Measurements from ENCODE around the gene MRPS22. TPM values are rescaled to one million over a fixed set of nuclear protein-coding genes. Genes with fewer than 3 reads are reported as not detected.
A peak's percentile ranks its signal among the peaks of the same experiment; 100 is the strongest.

The MRPS22 gene
- 64.7 TPM for total RNA-seq
- polyA plus RNA-seq (ENCODE audit: insufficient read depth in 1 of 8, insufficient read length in 8 of 8, low replicate concordance in 1 of 8): 10 to 100 TPM; 43.3 to 50.8 (median 47.8) TPM
- long read RNA-seq, donor 1, transcript MRPS22-201 (8 exons, 1,120 nt): major isoform, 9 of 13 reads
- long read RNA-seq, donor 1, partial matches to known transcripts: 0 of 13 reads
- long read RNA-seq, donor 1, other reads (novel, unspliced or antisense): 0 of 13 reads
- long read RNA-seq, donor 2, partial matches to known transcripts: 0 of 1 reads
- long read RNA-seq, donor 2, other reads (novel, unspliced or antisense): 0 of 1 reads
- long read RNA-seq, donor 3, transcript MRPS22-201 (8 exons, 1,120 nt): major isoform, 19 of 101 reads
- long read RNA-seq, donor 3, partial matches to known transcripts: 70 of 101 reads
- long read RNA-seq, donor 3, other reads (novel, unspliced or antisense): 8 of 101 reads
- long read RNA-seq, donor 4, transcript MRPS22-201 (8 exons, 1,120 nt): major isoform, 13 of 49 reads
- long read RNA-seq, donor 4, partial matches to known transcripts: 31 of 49 reads
- long read RNA-seq, donor 4, other reads (novel, unspliced or antisense): 0 of 49 reads
- long read RNA-seq, donor 5, transcript MRPS22-202 (8 exons, 1,099 nt): minor isoform, 6 of 54 reads
- long read RNA-seq, donor 5, transcript MRPS22-201 (8 exons, 1,120 nt): major isoform, 35 of 54 reads
- long read RNA-seq, donor 5, partial matches to known transcripts: 11 of 54 reads
- long read RNA-seq, donor 5, other reads (novel, unspliced or antisense): 0 of 54 reads
- long read RNA-seq, donor 6, transcript MRPS22-209 (3 exons, 598 nt): minor isoform, 6 of 229 reads
- long read RNA-seq, donor 6, transcript MRPS22-201 (8 exons, 1,120 nt): major isoform, 42 of 229 reads
- long read RNA-seq, donor 6, partial matches to known transcripts: 175 of 229 reads
- long read RNA-seq, donor 6, other reads (novel, unspliced or antisense): 0 of 229 reads
- long read RNA-seq, donor 7, transcript MRPS22-201 (8 exons, 1,120 nt): major isoform, 27 of 183 reads
- long read RNA-seq, donor 7, transcript MRPS22-202 (8 exons, 1,099 nt): minor isoform, 7 of 183 reads
- long read RNA-seq, donor 7, partial matches to known transcripts: 109 of 183 reads
- long read RNA-seq, donor 7, other reads (novel, unspliced or antisense): 35 of 183 reads
- long read RNA-seq, donor 8, transcript MRPS22-201 (8 exons, 1,120 nt): major isoform, 22 of 128 reads
- long read RNA-seq, donor 8, partial matches to known transcripts: 102 of 128 reads
- long read RNA-seq, donor 8, other reads (novel, unspliced or antisense): 0 of 128 reads
- long read RNA-seq, donor 9, transcript MRPS22-201 (8 exons, 1,120 nt): major isoform, 21 of 124 reads
- long read RNA-seq, donor 9, partial matches to known transcripts: 97 of 124 reads
- long read RNA-seq, donor 9, other reads (novel, unspliced or antisense): 0 of 124 reads
- long read RNA-seq, donor 10, transcript MRPS22-201 (8 exons, 1,120 nt): major isoform, 18 of 23 reads
- long read RNA-seq, donor 10, partial matches to known transcripts: 0 of 23 reads
- long read RNA-seq, donor 10, other reads (novel, unspliced or antisense): 0 of 23 reads
- long read RNA-seq, donor 11, transcript MRPS22-201 (8 exons, 1,120 nt): major isoform, 20 of 24 reads
- long read RNA-seq, donor 11, partial matches to known transcripts: 0 of 24 reads
- long read RNA-seq, donor 11, other reads (novel, unspliced or antisense): 0 of 24 reads

GRCh38 chr3:139343895-139344856, at the start of gene MRPS22:
MRPS22 (plus strand) TSS chr3:139344020; CDS start chr3:139344027, 7 bp downstream.
- 0% methylated on average over 32 of the region's 37 CpGs for WGBS (ENCODE audit: insufficient coverage)
- peaks cover 13% of the 10 kb centered on the region for H3K36me3 ChIP-seq (ENCODE audit: control insufficient read depth, insufficient read depth, low read length)

DNA sequence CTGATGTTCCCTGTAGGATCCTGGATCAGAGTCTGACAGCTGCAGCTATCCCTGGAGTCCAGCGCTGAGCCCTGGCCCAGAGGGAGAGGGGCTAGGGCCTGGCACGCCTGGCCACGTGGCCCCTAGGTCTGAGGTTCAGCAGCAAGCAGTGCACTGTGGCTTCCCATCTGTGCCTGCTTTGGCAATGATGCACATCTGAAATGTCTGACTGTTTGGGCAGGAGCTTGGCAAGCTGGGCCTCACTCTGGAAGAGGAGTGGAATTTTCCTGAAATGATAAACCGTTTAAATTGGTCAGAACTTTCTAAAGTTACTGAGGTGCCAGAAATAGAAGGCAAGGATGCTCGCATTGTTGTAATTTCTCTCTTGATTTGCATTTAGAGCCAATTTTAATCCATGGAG, 48.8 kb upstream of the MRPS22 start:
- peaks cover 2% of the 10 kb centered on the region for H3K4me1 ChIP-seq (ENCODE audit: control insufficient read depth, insufficient read depth, low read length)
- H3K27me3 ChIP-seq (ENCODE audit: control insufficient read depth, insufficient read depth, low read length): no peaks in the 10 kb centered on the region
- H3K9me3 ChIP-seq (replicated peaks; ENCODE audit: control insufficient read depth, low read depth, low read length): no peaks in the 10 kb centered on the region
- H3K36me3 ChIP-seq (ENCODE audit: control insufficient read depth, insufficient read depth, low read length): no peaks in the 10 kb centered on the region
- no peak for DNase-seq
- no peak overlapping the region for H3K4me3 ChIP-seq (ENCODE audit: low read length)
- 67% methylated on average over 5 of the region's 5 CpGs for WGBS (ENCODE audit: insufficient coverage)
- no peak overlapping the region for H3K27ac ChIP-seq (ENCODE audit: low read length)

More at GRCh38 chr3:139343895-139344856, at the start of gene MRPS22:
- DNase-seq: peak; percentile 95
- peak within 1 kb of the TSS; percentile 97 for H3K4me3 ChIP-seq (ENCODE audit: low read length)
- H3K27me3 ChIP-seq (ENCODE audit: control insufficient read depth, insufficient read depth, low read length): peaks cover 15% of the 10 kb centered on the region
- peaks cover 9% of the 10 kb centered on the region for H3K4me1 ChIP-seq (ENCODE audit: control insufficient read depth, insufficient read depth, low read length)
- H3K9me3 ChIP-seq (replicated peaks; ENCODE audit: control insufficient read depth, low read depth, low read length): no peaks in the 10 kb centered on the region
- H3K27ac ChIP-seq (ENCODE audit: low read length): peak within 1 kb of the TSS; percentile 91

DNA sequence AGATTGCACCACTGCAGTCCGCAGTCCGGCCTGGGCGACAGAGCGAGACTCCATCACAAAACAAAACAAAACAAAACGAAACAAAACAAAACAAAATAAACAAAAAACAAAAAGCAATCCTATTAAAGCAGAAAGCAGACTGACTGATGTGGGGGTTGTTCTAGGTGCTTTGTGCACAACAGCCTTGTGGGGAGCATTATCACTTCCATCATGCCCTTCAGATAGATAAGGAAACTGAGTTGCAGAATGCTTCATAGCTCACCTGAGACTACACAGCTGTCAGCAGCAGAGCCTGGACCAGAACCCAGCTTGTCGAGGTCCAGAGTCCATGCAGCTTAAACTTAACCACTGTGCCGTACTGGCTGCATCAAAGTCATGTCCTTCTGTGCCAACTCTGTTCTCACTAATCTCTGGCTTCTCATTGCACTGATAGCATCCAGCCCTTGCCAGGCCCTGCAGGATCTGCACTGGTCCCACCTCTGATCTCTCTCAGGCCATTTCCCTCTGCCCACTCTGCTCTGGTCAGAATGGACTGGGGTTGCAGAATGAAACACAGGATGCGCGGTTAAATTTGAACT, 47.6 kb upstream of the MRPS22 start:
- WGBS (ENCODE audit: insufficient coverage): 62% methylated on average over 2 of the region's 9 CpGs
- H3K4me3 ChIP-seq (ENCODE audit: low read length): no peak overlapping the region
- H3K9me3 ChIP-seq (replicated peaks; ENCODE audit: control insufficient read depth, low read depth, low read length): no peaks in the 10 kb centered on the region
- no peaks in the 10 kb centered on the region for H3K27me3 ChIP-seq (ENCODE audit: control insufficient read depth, insufficient read depth, low read length)
- H3K4me1 ChIP-seq (ENCODE audit: control insufficient read depth, insufficient read depth, low read length): peaks cover 2% of the 10 kb centered on the region
- no peak for DNase-seq
- H3K36me3 ChIP-seq (ENCODE audit: control insufficient read depth, insufficient read depth, low read length): no peaks in the 10 kb centered on the region
- H3K27ac ChIP-seq (ENCODE audit: low read length): no peak overlapping the region

DNA sequence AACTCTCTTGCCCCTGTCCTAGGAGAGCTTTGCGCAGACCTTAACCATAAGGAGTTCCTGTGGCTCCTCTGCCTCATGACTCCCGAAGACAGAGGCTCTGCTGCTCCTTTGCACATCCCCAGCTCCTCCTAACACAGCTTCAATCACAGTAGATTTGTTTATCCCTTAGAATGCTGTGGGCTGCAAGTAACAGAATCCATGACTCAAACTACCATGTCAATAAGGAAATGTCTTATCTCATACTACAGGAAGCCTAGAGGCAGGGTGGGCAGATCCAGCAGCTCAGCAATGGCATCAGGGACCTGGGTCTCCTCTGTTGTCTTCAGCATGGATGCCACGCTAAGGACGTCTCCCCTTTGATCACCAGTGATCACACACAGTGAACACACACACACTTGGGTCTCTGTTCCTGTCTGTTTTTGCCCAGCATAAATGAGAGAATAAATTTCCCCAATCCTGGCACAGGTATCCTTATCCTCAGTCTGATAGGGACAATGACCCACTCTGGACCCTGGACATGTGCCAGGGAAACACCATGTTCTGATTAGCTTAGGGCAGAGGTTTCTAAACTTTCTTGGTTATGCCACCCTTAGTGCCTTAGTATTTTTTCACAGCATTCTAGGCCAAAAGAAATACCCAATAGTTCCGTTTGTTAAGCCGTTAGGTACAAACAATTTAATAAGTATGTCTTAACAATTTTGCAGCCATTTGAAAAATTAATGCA, 46.1 kb upstream of the MRPS22 start:
- no peak for DNase-seq
- no peak overlapping the region for H3K27ac ChIP-seq (ENCODE audit: low read length)
- no peaks in the 10 kb centered on the region for H3K9me3 ChIP-seq (replicated peaks; ENCODE audit: control insufficient read depth, low read depth, low read length)
- no peaks in the 10 kb centered on the region for H3K27me3 ChIP-seq (ENCODE audit: control insufficient read depth, insufficient read depth, low read length)
- WGBS (ENCODE audit: insufficient coverage): 86% methylated on average over 3 of the region's 6 CpGs
- no peaks in the 10 kb centered on the region for H3K36me3 ChIP-seq (ENCODE audit: control insufficient read depth, insufficient read depth, low read length)
- peaks cover under 1% of the 10 kb centered on the region for H3K4me1 ChIP-seq (ENCODE audit: control insufficient read depth, insufficient read depth, low read length)
- no peak overlapping the region for H3K4me3 ChIP-seq (ENCODE audit: low read length)

GRCh38 chr3:139299261-139300132, 44.3 kb upstream of the MRPS22 start:
- Histone ChIP-seq H3K27ac (ENCODE audit: low read length) (no peak overlapping the region), H3K27me3 (ENCODE audit: control insufficient read depth, insufficient read depth, low read length) (no peaks in the 10 kb centered on the region), H3K9me3 (replicated peaks; ENCODE audit: control insufficient read depth, low read depth, low read length) (no peaks in the 10 kb centered on the region), H3K36me3 (ENCODE audit: control insufficient read depth, insufficient read depth, low read length) (no peaks in the 10 kb centered on the region), H3K4me3 (ENCODE audit: low read length) (no peak overlapping the region), H3K4me1 (ENCODE audit: control insufficient read depth, insufficient read depth, low read length) (no peaks in the 10 kb centered on the region)
- 76% methylated on average over 12 of the region's 14 CpGs for WGBS (ENCODE audit: insufficient coverage)
- no peak for DNase-seq

- Histone ChIP-seq H3K27ac (ENCODE audit: low read length) (no peak overlapping the region), H3K4me3 (ENCODE audit: low read length) (no peak overlapping the region)
- WGBS (ENCODE audit: insufficient coverage): 100% methylated on average over 2 of the region's 3 CpGs
Measured at GRCh38 chr3:139300416-139300815, 43.4 kb upstream of the MRPS22 start.

DNA sequence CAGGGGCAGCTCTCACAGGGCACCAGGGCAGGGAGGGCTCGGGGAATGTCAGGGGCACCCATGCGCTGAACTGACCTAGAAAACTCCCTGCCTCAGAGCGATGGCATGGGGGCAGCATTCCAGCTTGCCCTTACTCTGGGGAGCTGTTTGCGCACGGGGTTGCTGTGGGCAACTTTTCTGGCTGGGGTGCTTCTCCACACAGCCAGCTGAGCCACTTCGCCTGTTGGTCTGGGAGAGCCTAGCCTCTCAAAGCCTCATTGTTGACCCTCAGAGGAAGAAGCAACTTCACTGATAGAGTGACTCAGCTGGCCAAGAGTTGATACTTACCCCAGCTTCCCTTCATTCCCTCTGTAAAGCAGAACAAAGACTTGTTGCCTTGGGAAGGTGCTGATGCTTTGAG, 42.6 kb upstream of the MRPS22 start:
- no peaks in the 10 kb centered on the region for H3K4me1 ChIP-seq (ENCODE audit: control insufficient read depth, insufficient read depth, low read length)
- WGBS (ENCODE audit: insufficient coverage): 88% methylated on average over 6 of the region's 6 CpGs
- H3K4me3 ChIP-seq (ENCODE audit: low read length): no peak overlapping the region
- no peaks in the 10 kb centered on the region for H3K27me3 ChIP-seq (ENCODE audit: control insufficient read depth, insufficient read depth, low read length)
- DNase-seq: no peak
- no peak overlapping the region for H3K27ac ChIP-seq (ENCODE audit: low read length)
- H3K9me3 ChIP-seq (replicated peaks; ENCODE audit: control insufficient read depth, low read depth, low read length): no peaks in the 10 kb centered on the region
- H3K36me3 ChIP-seq (ENCODE audit: control insufficient read depth, insufficient read depth, low read length): no peaks in the 10 kb centered on the region

More at GRCh38 chr3:139300416-139300815, 43.4 kb upstream of the MRPS22 start:
- Histone ChIP-seq H3K36me3 (ENCODE audit: control insufficient read depth, insufficient read depth, low read length) (no peaks in the 10 kb centered on the region), H3K4me1 (ENCODE audit: control insufficient read depth, insufficient read depth, low read length) (no peaks in the 10 kb centered on the region), H3K27me3 (ENCODE audit: control insufficient read depth, insufficient read depth, low read length) (no peaks in the 10 kb centered on the region), H3K9me3 (replicated peaks; ENCODE audit: control insufficient read depth, low read depth, low read length) (no peaks in the 10 kb centered on the region)
- DNase-seq: no peak
